ENCODE results near the gene FGF14.

DNA sequence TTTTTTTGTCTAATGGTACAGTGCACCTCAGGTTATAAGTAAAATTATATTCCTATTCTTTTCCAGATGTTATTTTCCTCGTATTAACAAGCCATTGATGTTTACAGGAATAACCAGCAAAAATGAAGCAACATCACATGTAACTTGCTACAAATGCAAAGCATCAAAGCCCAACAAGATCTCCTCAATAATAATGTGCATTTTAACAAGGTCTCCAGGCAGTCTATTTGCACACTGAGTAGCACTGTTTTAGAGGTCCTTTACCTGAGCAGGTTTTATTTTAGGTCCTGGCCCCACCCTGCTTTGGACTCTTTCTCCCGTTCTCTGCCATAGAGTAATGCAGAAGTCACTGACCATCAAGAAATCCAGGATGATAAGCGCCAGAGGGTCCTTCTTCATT is 298.4 kb downstream of the FGF14 start:
- TF ChIP-seq EZH2 (IDR thresholded peaks at IDR 0.05; ENCODE audit: borderline replicate concordance, insufficient read depth, low read depth, low read length, poor library complexity, severe bottlenecking) = no peak
- TF ChIP-seq, protein P1, sequence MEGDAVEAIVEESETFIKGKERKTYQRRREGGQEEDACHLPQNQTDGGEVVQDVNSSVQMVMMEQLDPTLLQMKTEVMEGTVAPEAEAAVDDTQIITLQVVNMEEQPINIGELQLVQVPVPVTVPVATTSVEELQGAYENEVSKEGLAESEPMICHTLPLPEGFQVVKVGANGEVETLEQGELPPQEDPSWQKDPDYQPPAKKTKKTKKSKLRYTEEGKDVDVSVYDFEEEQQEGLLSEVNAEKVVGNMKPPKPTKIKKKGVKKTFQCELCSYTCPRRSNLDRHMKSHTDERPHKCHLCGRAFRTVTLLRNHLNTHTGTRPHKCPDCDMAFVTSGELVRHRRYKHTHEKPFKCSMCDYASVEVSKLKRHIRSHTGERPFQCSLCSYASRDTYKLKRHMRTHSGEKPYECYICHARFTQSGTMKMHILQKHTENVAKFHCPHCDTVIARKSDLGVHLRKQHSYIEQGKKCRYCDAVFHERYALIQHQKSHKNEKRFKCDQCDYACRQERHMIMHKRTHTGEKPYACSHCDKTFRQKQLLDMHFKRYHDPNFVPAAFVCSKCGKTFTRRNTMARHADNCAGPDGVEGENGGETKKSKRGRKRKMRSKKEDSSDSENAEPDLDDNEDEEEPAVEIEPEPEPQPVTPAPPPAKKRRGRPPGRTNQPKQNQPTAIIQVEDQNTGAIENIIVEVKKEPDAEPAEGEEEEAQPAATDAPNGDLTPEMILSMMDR (IDR thresholded peaks at IDR 0.05) = no peak

All from B cell (primary cell).